NCI-H526 (cell line): ENCODE data around the gene GPT2.
"Not testable (repeated sequence)": the region's sequence is repeated elsewhere in the genome, so short reads cannot be mapped to it uniquely, and the experiment has no call there.

Experiments used
- DNase-seq, 2 experiments: peaks; one replicate each; lab custom pipeline; 2025; lab: John Stamatoyannopoulos, UW

GPT2 gene

GRCh38 chr16:46920402-46921068 lies 36.4 kb downstream of the GPT2 start:
- no peak for DNase-seq

GRCh38 chr16:46922239-46922638 lies 38.1 kb downstream of the GPT2 start:
- no peak for DNase-seq

GRCh38 chr16:46923513-46924295 lies 39.5 kb downstream of the GPT2 start:
- no peak for DNase-seq

- DNase-seq: no peak
These were observed 40.2 kb downstream of the GPT2 start for GRCh38 chr16:46924402-46924801.

GRCh38 chr16:46926470-46927225 lies 42.5 kb downstream of the GPT2 start:
- DNase-seq: no peak

GRCh38 chr16:46927273-46927672 lies 43.1 kb downstream of the GPT2 start:
- DNase-seq: no peak

- no peak for DNase-seq
These were observed 44.6 kb downstream of the GPT2 start for GRCh38 chr16:46928811-46929210.

- peak in 1 of 2 experiments; percentile 47 for DNase-seq
These were observed 45.5 kb downstream of the GPT2 start for GRCh38 chr16:46929378-46930332.

GRCh38 chr16:46930861-46931260 lies 46.7 kb downstream of the GPT2 start:
- DNase-seq: no peak

- peak in 1 of 2 experiments; percentile 40 for DNase-seq
These were observed 48.6 kb downstream of the GPT2 start for GRCh38 chr16:46932802-46933201.

GRCh38 chr16:46937536-46937935 lies 53.4 kb downstream of the GPT2 start:
- DNase-seq: no peak

- not testable (repeated sequence) for DNase-seq
These were observed 60.6 kb downstream of the GPT2 start for GRCh38 chr16:46944713-46945112.

GRCh38 chr16:46947900-46948547 lies 63.9 kb downstream of the GPT2 start:
- DNase-seq: peak; percentile 21 to 48

- no peak for DNase-seq
These were observed 64.5 kb downstream of the GPT2 start for GRCh38 chr16:46948548-46949166.

GRCh38 chr16:46949241-46949892 lies 65.2 kb downstream of the GPT2 start:
- no peak for DNase-seq

GRCh38 chr16:46950009-46950408 lies 65.8 kb downstream of the GPT2 start:
- DNase-seq: no peak

GRCh38 chr16:46954562-46954961 lies 70.4 kb downstream of the GPT2 start:
- DNase-seq: no peak

GRCh38 chr16:46961373-46962353 lies 77.5 kb downstream of the GPT2 start:
- no peak for DNase-seq

GRCh38 chr16:46962629-46963028 lies 78.5 kb downstream of the GPT2 start:
- no peak for DNase-seq
